Gastrocnemius medialis (tissue), 4 donors: ENCODE data around the gene CCDC138.

Experiments used
- CTCF ChIP-seq, 5 experiments: fragments of 450-650 bp in 3 of 5; fragments of 200-600 bp in 2 of 5; sonication (generic) in 2 of 5; IDR thresholded peaks in 4 of 5; conservative IDR thresholded peaks in 1 of 5; 1 replicate in 4 of 5; 2 replicates in 1 of 5; pipeline ENCODE4 v1.5.1; 2016 to 2019; ENCODE audit warnings: antibody characterized with exemption in 5 of 5, mild to moderate bottlenecking in 3 of 5, moderate library complexity in 3 of 5
- POLR2A ChIP-seq, 2 donors: fragments of 450-650 bp; IDR thresholded peaks; one replicate each; pipeline ENCODE4 v1.6.1; 2017; ENCODE audit warnings: antibody characterized with exemption in 2 of 2, mild to moderate bottlenecking in 2 of 2, moderate library complexity in 2 of 2

GRCh38 chr2:108825254-108825653 lies 38.7 kb downstream of the CCDC138 start:
- TF ChIP-seq CTCF (IDR thresholded peaks at IDR 0.05 in 4 of 5, conservative IDR thresholded peaks at IDR 0.05 in 1 of 5) (no peak), POLR2A (IDR thresholded peaks at IDR 0.05) (no peak)
